Endothelial cell of umbilical vein (primary cell): ENCODE results near the gene ST6GALNAC3.

Source experiments
- JUN ChIP-seq: IDR thresholded peaks from 2 replicates; pipeline ENCODE4 v1.6.1; 2011; ENCODE audit warnings: borderline replicate concordance, low read depth; ENCODE audit not compliant: insufficient read length, insufficient read depth
- POLR2A ChIP-seq: IDR thresholded peaks from 2 replicates; pipeline ENCODE4 v1.6.1; 2012; ENCODE audit warnings: low read depth, mild to moderate bottlenecking, control low read depth, low read length
- POLR2AphosphoS5 ChIP-seq: IDR thresholded peaks from 2 replicates; pipeline ENCODE4 v1.6.1; 2012; ENCODE audit warnings: low read depth, mild to moderate bottlenecking, control low read depth, low read length, moderate library complexity; ENCODE audit not compliant: insufficient read depth
- TF ChIP-seq, protein P1 (sequence below), 2 donors: IDR thresholded peaks; 1 replicate in 1 of 2; 2 replicates in 1 of 2; pipeline ENCODE4 v1.5.1; 2011; ENCODE audit warnings: low read length in 2 of 2, mild to moderate bottlenecking in 2 of 2, moderate library complexity in 2 of 2, control low read depth in 1 of 2, inconsistent platforms in 1 of 2, low read depth in 1 of 2; ENCODE audit not compliant: insufficient read depth in 1 of 2; ENCODE audit errors: extremely low read depth in 1 of 2

GRCh38 chr1:76585980-76586674 is 511.6 kb downstream of the ST6GALNAC3 start:
- TF ChIP-seq, protein P1, sequence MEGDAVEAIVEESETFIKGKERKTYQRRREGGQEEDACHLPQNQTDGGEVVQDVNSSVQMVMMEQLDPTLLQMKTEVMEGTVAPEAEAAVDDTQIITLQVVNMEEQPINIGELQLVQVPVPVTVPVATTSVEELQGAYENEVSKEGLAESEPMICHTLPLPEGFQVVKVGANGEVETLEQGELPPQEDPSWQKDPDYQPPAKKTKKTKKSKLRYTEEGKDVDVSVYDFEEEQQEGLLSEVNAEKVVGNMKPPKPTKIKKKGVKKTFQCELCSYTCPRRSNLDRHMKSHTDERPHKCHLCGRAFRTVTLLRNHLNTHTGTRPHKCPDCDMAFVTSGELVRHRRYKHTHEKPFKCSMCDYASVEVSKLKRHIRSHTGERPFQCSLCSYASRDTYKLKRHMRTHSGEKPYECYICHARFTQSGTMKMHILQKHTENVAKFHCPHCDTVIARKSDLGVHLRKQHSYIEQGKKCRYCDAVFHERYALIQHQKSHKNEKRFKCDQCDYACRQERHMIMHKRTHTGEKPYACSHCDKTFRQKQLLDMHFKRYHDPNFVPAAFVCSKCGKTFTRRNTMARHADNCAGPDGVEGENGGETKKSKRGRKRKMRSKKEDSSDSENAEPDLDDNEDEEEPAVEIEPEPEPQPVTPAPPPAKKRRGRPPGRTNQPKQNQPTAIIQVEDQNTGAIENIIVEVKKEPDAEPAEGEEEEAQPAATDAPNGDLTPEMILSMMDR (IDR thresholded peaks at IDR 0.05; ENCODE audit: extremely low read depth in 1 of 2, insufficient read depth in 1 of 2, low read depth in 1 of 2, low read length in 2 of 2): no peak
- TF ChIP-seq POLR2A (no peak), POLR2AphosphoS5 (no peak), JUN (no peak)
